Keratinocyte (primary cell): ENCODE results near the gene MYLK4. TPM values are rescaled to one million over a fixed set of nuclear protein-coding genes. Genes with fewer than 3 reads are reported as not detected.
"Not testable (repeated sequence)": the region's sequence is repeated elsewhere in the genome, so short reads cannot be mapped to it uniquely, and the experiment has no call there.

ENCODE experiments used
- DNase-seq: peaks from one replicate; pipeline ENCODE4 v3.0.0-alpha.2; 2011; ENCODE audit warnings: low read depth, missing footprints, low spot score
- FAIRE-seq: peaks from 2 replicates; lab custom pipeline; 2011; peaks lifted over from hg19 to GRCh38; lab: Jason Lieb, UNC
- H2AFZ ChIP-seq: 2 replicates; pipeline ENCODE4 v1.6.0; 2012; ENCODE audit warnings: low read length, control low read depth, inconsistent platforms; ENCODE audit not compliant: control insufficient read depth
- H3K27ac ChIP-seq: 2 replicates; pipeline ENCODE4 v1.5.1; 2011; ENCODE audit warnings: low read length; ENCODE audit not compliant: control insufficient read depth, insufficient read depth
- H3K27me3 ChIP-seq: 3 replicates; pipeline ENCODE4 v1.6.0; 2011; ENCODE audit warnings: low read length; ENCODE audit not compliant: control insufficient read depth, insufficient read depth; ENCODE audit errors: extremely low read depth
- H3K36me3 ChIP-seq, 2 experiments: 2 replicates in 1 of 2; 3 replicates in 1 of 2; pipeline ENCODE4 v1.5.1; 2011; ENCODE audit warnings: low read length in 2 of 2, mild to moderate bottlenecking in 1 of 2; ENCODE audit not compliant: control insufficient read depth in 2 of 2, insufficient read depth in 2 of 2; ENCODE audit errors: extremely low read depth in 1 of 2
- H3K4me1 ChIP-seq: 3 replicates; pipeline ENCODE4 v1.5.1; 2011; ENCODE audit warnings: low read length; ENCODE audit not compliant: control insufficient read depth, insufficient read depth; ENCODE audit errors: extremely low read depth
- H3K4me2 ChIP-seq: 3 replicates; pipeline ENCODE4 v1.6.0; 2011; ENCODE audit warnings: low read depth, low read length; ENCODE audit not compliant: control insufficient read depth, insufficient read depth; ENCODE audit errors: extremely low read depth
- H3K4me3 ChIP-seq, 3 experiments: fragments of 200-600 bp in 1 of 3; sonication (generic) in 1 of 3; 2 replicates in 2 of 3; 3 replicates in 1 of 3; pipeline ENCODE4 v1.5.1; 2011 to 2016; ENCODE audit warnings: low read length in 3 of 3, mild to moderate bottlenecking in 3 of 3, control low read depth in 2 of 3, inconsistent platforms in 1 of 3, low read depth in 1 of 3, mixed read lengths in 1 of 3, mixed run types in 1 of 3, moderate library complexity in 1 of 3; ENCODE audit not compliant: control insufficient read depth in 2 of 3, insufficient read depth in 2 of 3; ENCODE audit errors: extremely low read depth in 1 of 3
- H3K79me2 ChIP-seq: 2 replicates; pipeline ENCODE4 v1.6.0; 2012; ENCODE audit warnings: low read length; ENCODE audit not compliant: control insufficient read depth, insufficient read depth
- H3K9ac ChIP-seq: 3 replicates; pipeline ENCODE4 v1.6.0; 2011; ENCODE audit warnings: low read length; ENCODE audit not compliant: control insufficient read depth, insufficient read depth; ENCODE audit errors: extremely low read depth
- H3K9me1 ChIP-seq: 3 replicates; pipeline ENCODE4 v1.6.0; 2011; ENCODE audit warnings: low read length; ENCODE audit not compliant: control insufficient read depth, insufficient read depth; ENCODE audit errors: extremely low read depth
- H3K9me3 ChIP-seq: 2 replicates; pipeline ENCODE4 v1.5.1; 2012; ENCODE audit warnings: low read depth, low read length; ENCODE audit not compliant: control insufficient read depth
- H4K20me1 ChIP-seq: 3 replicates; pipeline ENCODE4 v1.6.0; 2011; ENCODE audit warnings: low read length; ENCODE audit not compliant: control insufficient read depth, insufficient read depth; ENCODE audit errors: extremely low read depth
- CTCF ChIP-seq, 3 experiments: IDR thresholded peaks in 1 of 3; conservative IDR thresholded peaks in 1 of 3; optimal IDR thresholded peaks in 1 of 3; 2 replicates in 2 of 3; 3 replicates in 1 of 3; pipeline versions ENCODE3 to v1.5.1; 2011; ENCODE audit warnings: low read length in 3 of 3, mild to moderate bottlenecking in 3 of 3, moderate library complexity in 2 of 3, control low read depth in 1 of 3, inconsistent platforms in 1 of 3; ENCODE audit not compliant: insufficient read depth in 2 of 3; ENCODE audit errors: extremely low read depth in 1 of 3
- EZH2 ChIP-seq: IDR thresholded peaks from one replicate; pipeline ENCODE4 v1.6.1; 2012; ENCODE audit warnings: inconsistent platforms, mild to moderate bottlenecking, low read length, moderate library complexity
- dilution Hi-C: fragments of 300-500 bp; cut with MboI; formaldehyde crosslinking; loops from one replicate; pipeline ENCODE4 v1.7.0; 2020; ENCODE audit warnings: low sequenced_read_pairs; ENCODE audit not compliant: extremely low pct_ligation_motif_present
- polyA plus RNA-seq, 5 experiments: library from polyadenylated mRNA; depleted of rRNA in 3 of 5; stranded (reverse) in 3 of 5; stranded (forward) in 1 of 5; unstranded in 1 of 5; fragments of >200 nt; gene quantifications; 1 replicate in 1 of 5; 2 replicates in 3 of 5; 3 replicates in 1 of 5; pipeline versions ENCODE4 v1.2.1 to v1.2.3, GENCODE V29; 2011 to 2012; ENCODE audit warnings: missing spikeins in 2 of 5, low read depth in 1 of 5, low replicate concordance in 1 of 5

MYLK4 gene
- polyA plus RNA-seq, 1 donor (not counting 4 experiments of a cell fraction or from before 2014, with no cell fraction given): 0.31 TPM

- H3K9me3 ChIP-seq: no peaks in the 10 kb centered on the region
- DNase-seq (no peak), FAIRE-seq (no peak)
- peak overlapping the region; percentile 97 for H2AFZ ChIP-seq
- peaks cover 3% of the 10 kb centered on the region for H3K9me1 ChIP-seq
- peak overlapping the region; percentile 82 for H3K9ac ChIP-seq
- no peak for TF ChIP-seq EZH2
- TF ChIP-seq CTCF (optimal IDR thresholded peaks at IDR 0.05 in 1 of 3, IDR thresholded peaks at IDR 0.05 in 1 of 3, conservative IDR thresholded peaks at IDR 0.05 in 1 of 3; ENCODE audit: extremely low read depth in 1 of 3, insufficient read depth in 2 of 3, low read length in 3 of 3): no peak
- H3K79me2 ChIP-seq: peaks cover 33% of the 10 kb centered on the region
- peak overlapping the region; percentile 94 for H3K27ac ChIP-seq
- peaks cover 22% of the 10 kb centered on the region for H3K4me1 ChIP-seq
- H3K36me3 ChIP-seq: peaks cover 0 to 3% of the 10 kb centered on the region in 2 experiments
- dilution Hi-C loops: no loop called here
- H3K4me2 ChIP-seq: peak overlapping the region; percentile 82
- H4K20me1 ChIP-seq: peaks cover 8% of the 10 kb centered on the region
- peak overlapping the region; percentile 49 to 84 (median 71) for H3K4me3 ChIP-seq
- H3K27me3 ChIP-seq: no peaks in the 10 kb centered on the region
Observed at GRCh38 chr6:2763876-2764540, 13.3 kb upstream of the MYLK4 start.

GRCh38 chr6:2763345-2763841 lies 12.7 kb upstream of the MYLK4 start:
- peaks cover 3% of the 10 kb centered on the region for H3K9me1 ChIP-seq
- dilution Hi-C loops: no loop called here
- DNase-seq (no peak), FAIRE-seq (no peak)
- peaks cover 8% of the 10 kb centered on the region for H4K20me1 ChIP-seq
- H3K9ac ChIP-seq: no peak overlapping the region
- H3K27ac ChIP-seq: no peak overlapping the region
- H3K27me3 ChIP-seq: no peaks in the 10 kb centered on the region
- H3K79me2 ChIP-seq: peaks cover 27% of the 10 kb centered on the region
- H3K4me3 ChIP-seq: no peak overlapping the region
- TF ChIP-seq CTCF (optimal IDR thresholded peaks at IDR 0.05 in 1 of 3, IDR thresholded peaks at IDR 0.05 in 1 of 3, conservative IDR thresholded peaks at IDR 0.05 in 1 of 3; ENCODE audit: extremely low read depth in 1 of 3, insufficient read depth in 2 of 3, low read length in 3 of 3) (no peak), EZH2 (no peak)
- no peak overlapping the region for H2AFZ ChIP-seq
- peaks cover 0 to 3% of the 10 kb centered on the region in 2 experiments for H3K36me3 ChIP-seq
- no peaks in the 10 kb centered on the region for H3K9me3 ChIP-seq
- no peak overlapping the region for H3K4me2 ChIP-seq
- peaks cover 17% of the 10 kb centered on the region for H3K4me1 ChIP-seq

- H2AFZ ChIP-seq, dilution Hi-C loops, H3K27me3 ChIP-seq, H3K36me3 ChIP-seq, DNase-seq, H3K4me3 ChIP-seq, H4K20me1 ChIP-seq, H3K9ac ChIP-seq, H3K4me2 ChIP-seq, H3K9me3 ChIP-seq, H3K27ac ChIP-seq, FAIRE-seq, H3K9me1 ChIP-seq: not testable (repeated sequence)
- peaks cover 22% of the 10 kb centered on the region for H3K79me2 ChIP-seq
- H3K4me1 ChIP-seq: peaks cover 12% of the 10 kb centered on the region
Observed at GRCh38 chr6:2762868-2763267, 12.1 kb upstream of the MYLK4 start.
